Transverse colon (tissue), 3 donors: ENCODE measurements around the gene ZNF835.
"Not testable (repeated sequence)": the region's sequence is repeated elsewhere in the genome, so short reads cannot be mapped to it uniquely, and the experiment has no call there.

ENCODE experiments used
- CTCF ChIP-seq, 5 experiments: fragments of 200-600 bp in 3 of 5; fragments of 450-650 bp in 2 of 5; sonication (generic) in 3 of 5; IDR thresholded peaks; 1 replicate in 2 of 5; 2 replicates in 3 of 5; pipeline ENCODE4 v1.5.1; 2016 to 2017; ENCODE audit warnings: antibody characterized with exemption in 5 of 5, inconsistent platforms in 3 of 5, mild to moderate bottlenecking in 2 of 5, moderate library complexity in 1 of 5
- POLR2A ChIP-seq: fragments of 450-650 bp; IDR thresholded peaks from one replicate; pipeline ENCODE4 v1.6.1; 2016; ENCODE audit warnings: antibody characterized with exemption, mild to moderate bottlenecking, moderate library complexity

GRCh38 chr19:56672610-56673009 is 1.1 kb upstream of the ZNF835 start:
- TF ChIP-seq POLR2A; CTCF (IDR thresholded peaks at IDR 0.05): not testable (repeated sequence)
